Right ventricle myocardium superior (tissue), 1 donor: ENCODE data around the gene PJVK. TPM values are rescaled to one million over a fixed set of nuclear protein-coding genes. Genes with fewer than 3 reads are reported as not detected.

Source experiments
- ATAC-seq: fragments of 200-7000 bp; cut with Tn5 transposase; one replicate; pipeline ENCODE4 v1.9.1; 2020; ENCODE audit warnings: mild to moderate bottlenecking; ENCODE audit not compliant: poor library complexity
- DNase-seq: peaks from one replicate; pipeline ENCODE4 v3.0.0-alpha.2; 2020
- intact Hi-C: fragments of 100-400 bp; cut with DNase I; formaldehyde crosslinking; loops from one replicate; pipeline ENCODE4 v1.11.2; 2022
- total RNA-seq: library from RNA; stranded (reverse); fragmentation: NEBNext Ultra II Directional; extraction: Animal tissue kit (Norgen Biotek cat#: 25700); gene quantifications from one replicate; pipeline ENCODE4 v1.2.1, GENCODE V29; 2021
- donor health status: DM: no; HTN: yes; CAD: no; lungs with severe emphysema.

PJVK gene
- total RNA-seq, 1 donor from 2014 or later: 1.0 TPM

GRCh38 chr2:178477443-178478129 is 26.4 kb downstream of the PJVK start:
- DNase-seq (no peak), ATAC-seq (no peak)
- intact Hi-C loops: no loop called here

- no peak for DNase-seq
- intact Hi-C loops: no loop called here
- ATAC-seq: no peak
These were observed 26.9 kb downstream of the PJVK start for GRCh38 chr2:178478130-178478438.

- ATAC-seq (peak; percentile 87), DNase-seq (peak; percentile 94)
- intact Hi-C loops: no loop called here
These were observed 27.5 kb downstream of the PJVK start, which contains the start of gene FKBP7 for GRCh38 chr2:178478439-178479274. Gene FKBP7 (minus strand): TSS chr2:178478600. CDS start chr2:178478499, 101 bp downstream.

GRCh38 chr2:178479275-178479616 is 28.1 kb downstream of the PJVK start:
- intact Hi-C loops: no loop called here
- DNase-seq (no peak), ATAC-seq (no peak)

- no peak for ATAC-seq
- DNase-seq: no peak
- intact Hi-C loops: no loop called here
These were observed 28.6 kb downstream of the PJVK start for GRCh38 chr2:178479758-178480226.

GRCh38 chr2:178480227-178481181 is 29.3 kb downstream of the PJVK start, which contains the start of gene PLEKHA3:
Gene PLEKHA3 (plus strand): TSS chr2:178480457. CDS start chr2:178480870, 413 bp downstream.
- intact Hi-C loops: no loop called here
- DNase-seq: peak; percentile 98
- peak; percentile 93 for ATAC-seq

- intact Hi-C loops: no loop called here
- ATAC-seq: no peak
- DNase-seq: no peak
These were observed 31.3 kb downstream of the PJVK start for GRCh38 chr2:178482437-178482836.

- DNase-seq: peak; percentile 43
- intact Hi-C loops: no loop called here
- ATAC-seq: no peak
These were observed 33.3 kb downstream of the PJVK start for GRCh38 chr2:178484245-178485041.

GRCh38 chr2:178485356-178485755 is 34.2 kb downstream of the PJVK start:
- intact Hi-C loops: no loop called here
- no peak for ATAC-seq

GRCh38 chr2:178491612-178492011 is 40.4 kb downstream of the PJVK start:
- intact Hi-C loops: no loop called here
- no peak for DNase-seq
- ATAC-seq: no peak

More at GRCh38 chr2:178485356-178485755, 34.2 kb downstream of the PJVK start:
- no peak for DNase-seq

GRCh38 chr2:178496049-178496448 is 44.9 kb downstream of the PJVK start:
- DNase-seq (no peak), ATAC-seq (no peak)
- intact Hi-C loops: no loop called here

- intact Hi-C loops: no loop called here
- ATAC-seq: no peak
- no peak for DNase-seq
These were observed 47.0 kb downstream of the PJVK start for GRCh38 chr2:178498137-178498536.

GRCh38 chr2:178499640-178500039 is 48.5 kb downstream of the PJVK start:
- DNase-seq (no peak), ATAC-seq (no peak)
- intact Hi-C loops: no loop called here

- no peak for ATAC-seq
- intact Hi-C loops: no loop called here
- DNase-seq: no peak
These were observed 51.6 kb downstream of the PJVK start for GRCh38 chr2:178502751-178503150.

GRCh38 chr2:178506101-178506500 is 54.9 kb downstream of the PJVK start:
- intact Hi-C loops: no loop called here
- ATAC-seq (no peak), DNase-seq (no peak)

- ATAC-seq: no peak
- DNase-seq: no peak
- intact Hi-C loops: no loop called here
These were observed 55.3 kb downstream of the PJVK start for GRCh38 chr2:178506524-178506923.

GRCh38 chr2:178506949-178507348 is 55.8 kb downstream of the PJVK start:
- intact Hi-C loops: no loop called here
- DNase-seq (no peak), ATAC-seq (no peak)

- DNase-seq: no peak
- no peak for ATAC-seq
- intact Hi-C loops: no loop called here
These were observed 57.5 kb downstream of the PJVK start for GRCh38 chr2:178508646-178509045.
